ENCODE measurements around the gene ZNF283.

GRCh38 chr19:43798546-43799409, 28.3 kb upstream of the ZNF283 start:
- TF ChIP-seq CTCF (IDR thresholded peaks at IDR 0.05) (no peak), POLR2A (IDR thresholded peaks at IDR 0.05) (peak in 2 of 3 donors; percentile 31 to 38)

Measured in body of pancreas (tissue), 4 donors.